C4-2B (cell line): ENCODE data around the gene GRIA1.

ENCODE experiments used
- H3K27ac ChIP-seq: fragments of 450-650 bp; 2 replicates; pipeline ENCODE4 v1.5.1; 2017
- ZFX ChIP-seq: fragments of 450-650 bp; IDR thresholded peaks from 2 replicates; pipeline ENCODE4 v1.6.1; 2017
- TF ChIP-seq, protein P1 (sequence below): fragments of 450-650 bp; conservative IDR thresholded peaks from 2 replicates; pipeline ENCODE4 v1.5.1; 2017; ENCODE audit warnings: mild to moderate bottlenecking

The GRIA1 gene

DNA sequence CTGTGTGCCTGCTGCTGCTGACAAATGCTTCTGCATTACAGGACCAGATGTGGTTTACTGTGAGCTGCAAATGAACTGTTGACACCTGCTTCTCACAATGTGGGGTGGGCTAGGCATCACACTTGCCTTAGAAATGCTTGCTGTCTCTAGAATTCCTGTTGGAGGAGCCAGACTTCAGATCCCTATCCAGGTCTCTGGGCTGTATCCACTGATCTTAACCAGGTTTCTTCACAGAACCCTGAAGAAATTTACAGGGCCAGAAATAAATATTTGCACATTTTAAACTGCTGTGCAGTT lies 292.8 kb downstream of the GRIA1 start:
- TF ChIP-seq, protein P1, sequence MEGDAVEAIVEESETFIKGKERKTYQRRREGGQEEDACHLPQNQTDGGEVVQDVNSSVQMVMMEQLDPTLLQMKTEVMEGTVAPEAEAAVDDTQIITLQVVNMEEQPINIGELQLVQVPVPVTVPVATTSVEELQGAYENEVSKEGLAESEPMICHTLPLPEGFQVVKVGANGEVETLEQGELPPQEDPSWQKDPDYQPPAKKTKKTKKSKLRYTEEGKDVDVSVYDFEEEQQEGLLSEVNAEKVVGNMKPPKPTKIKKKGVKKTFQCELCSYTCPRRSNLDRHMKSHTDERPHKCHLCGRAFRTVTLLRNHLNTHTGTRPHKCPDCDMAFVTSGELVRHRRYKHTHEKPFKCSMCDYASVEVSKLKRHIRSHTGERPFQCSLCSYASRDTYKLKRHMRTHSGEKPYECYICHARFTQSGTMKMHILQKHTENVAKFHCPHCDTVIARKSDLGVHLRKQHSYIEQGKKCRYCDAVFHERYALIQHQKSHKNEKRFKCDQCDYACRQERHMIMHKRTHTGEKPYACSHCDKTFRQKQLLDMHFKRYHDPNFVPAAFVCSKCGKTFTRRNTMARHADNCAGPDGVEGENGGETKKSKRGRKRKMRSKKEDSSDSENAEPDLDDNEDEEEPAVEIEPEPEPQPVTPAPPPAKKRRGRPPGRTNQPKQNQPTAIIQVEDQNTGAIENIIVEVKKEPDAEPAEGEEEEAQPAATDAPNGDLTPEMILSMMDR = no peak
- no peak for TF ChIP-seq ZFX
- no peak overlapping the region for H3K27ac ChIP-seq

DNA sequence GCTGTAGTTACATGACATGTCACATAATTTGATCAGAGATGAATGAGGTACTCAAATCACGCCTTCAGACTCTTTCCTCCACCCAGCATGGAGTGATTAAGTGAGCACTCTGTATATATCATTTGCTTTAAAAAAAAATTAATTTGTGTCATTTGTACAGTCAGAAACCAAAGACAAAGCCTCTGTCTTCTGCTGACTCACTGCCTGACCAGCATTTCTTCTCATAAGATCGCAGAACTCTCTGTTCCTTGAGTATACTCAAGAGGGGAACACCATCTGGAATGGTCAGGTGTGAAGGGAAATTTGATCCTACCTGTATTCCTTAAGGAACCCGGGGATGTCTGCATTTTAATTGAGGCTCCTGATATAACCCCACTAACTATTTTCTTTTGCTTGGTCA lies 293.8 kb downstream of the GRIA1 start:
- no peak for TF ChIP-seq ZFX
- TF ChIP-seq, protein P1 = no peak
- H3K27ac ChIP-seq = no peak overlapping the region

DNA sequence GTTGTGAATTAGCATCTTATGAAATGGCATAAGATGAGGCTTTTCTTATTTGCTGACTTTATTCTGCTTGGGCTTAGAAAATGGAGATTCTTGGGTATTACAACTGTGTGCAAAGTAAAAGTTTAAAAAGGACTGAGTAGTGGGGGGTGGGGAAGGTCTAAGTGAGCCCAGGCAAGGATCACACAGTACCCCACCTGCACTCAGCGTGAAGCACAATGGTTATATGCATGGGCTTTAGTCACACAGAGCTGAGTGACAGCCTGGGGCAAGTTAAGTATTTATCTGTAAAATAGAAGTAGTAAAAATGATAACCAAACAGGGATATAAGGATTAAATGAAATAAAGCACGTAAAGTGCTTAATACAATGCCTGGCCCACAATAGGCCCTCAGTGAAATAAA lies 300.9 kb downstream of the GRIA1 start:
- H3K27ac ChIP-seq = no peak overlapping the region

DNA sequence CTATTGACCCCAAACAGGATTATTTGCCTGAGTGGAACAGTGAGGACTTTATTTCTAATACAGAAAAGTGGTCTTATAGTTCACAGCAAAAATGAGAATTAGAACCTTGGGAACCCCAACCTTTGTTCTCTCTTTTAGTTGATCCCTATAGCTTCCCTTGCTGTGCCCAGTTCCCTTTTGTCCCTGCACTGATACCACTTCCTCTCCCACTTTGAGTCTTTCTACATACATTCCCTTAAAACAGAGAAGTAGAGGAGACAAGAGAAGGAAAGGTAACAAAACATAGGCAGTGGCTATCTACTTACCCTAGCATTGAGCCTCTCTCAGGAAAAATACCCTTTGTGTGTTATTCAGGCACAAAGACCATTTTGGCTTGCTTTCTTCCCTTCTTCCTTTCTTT lies 301.8 kb downstream of the GRIA1 start:
- TF ChIP-seq ZFX = no peak
- TF ChIP-seq, protein P1 = no peak
- no peak overlapping the region for H3K27ac ChIP-seq

More for the DNA sequence above, 300.9 kb downstream of the GRIA1 start:
- TF ChIP-seq, protein P1 = no peak
- no peak for TF ChIP-seq ZFX

DNA sequence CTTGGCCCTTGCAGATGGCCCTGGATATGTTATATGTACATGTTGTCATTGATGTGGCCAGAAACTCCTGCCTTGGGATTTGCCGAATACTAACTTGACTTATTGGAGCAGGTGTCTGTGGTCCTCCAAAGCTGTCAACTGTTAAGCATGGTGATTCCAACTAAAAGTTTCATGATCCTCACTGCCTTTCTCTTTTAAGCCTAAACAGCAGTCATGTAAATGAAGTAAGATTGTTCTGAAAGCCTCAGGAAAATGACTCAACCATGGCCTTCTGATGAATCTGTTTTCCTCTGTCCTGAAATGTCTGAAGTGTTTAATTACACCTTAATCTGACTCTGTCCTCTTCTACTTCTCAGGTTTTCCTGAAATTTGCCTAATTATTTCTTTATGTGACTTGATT lies 303.2 kb downstream of the GRIA1 start:
- no peak overlapping the region for H3K27ac ChIP-seq
- TF ChIP-seq ZFX = no peak
- TF ChIP-seq, protein P1 = no peak

DNA sequence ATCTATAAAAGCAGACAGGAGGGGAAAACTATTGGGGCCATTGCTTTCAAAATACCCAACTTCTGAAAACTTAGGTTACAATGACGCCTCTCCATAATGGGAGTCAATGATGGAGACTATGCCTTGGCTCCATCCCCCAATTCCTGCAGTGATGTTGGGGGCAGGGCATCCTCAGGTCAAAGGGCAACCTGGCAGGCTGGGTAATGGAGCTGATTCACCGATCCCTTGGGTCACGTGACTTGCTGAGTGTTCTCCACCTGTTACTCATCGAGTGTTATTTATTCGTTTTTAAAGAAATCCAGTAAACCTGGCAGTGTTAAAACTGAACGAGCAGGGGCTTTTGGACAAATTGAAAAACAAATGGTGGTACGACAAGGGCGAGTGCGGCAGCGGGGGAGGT lies 303.9 kb downstream of the GRIA1 start:
- H3K27ac ChIP-seq = no peak overlapping the region
- TF ChIP-seq, protein P1 = no peak
- no peak for TF ChIP-seq ZFX

DNA sequence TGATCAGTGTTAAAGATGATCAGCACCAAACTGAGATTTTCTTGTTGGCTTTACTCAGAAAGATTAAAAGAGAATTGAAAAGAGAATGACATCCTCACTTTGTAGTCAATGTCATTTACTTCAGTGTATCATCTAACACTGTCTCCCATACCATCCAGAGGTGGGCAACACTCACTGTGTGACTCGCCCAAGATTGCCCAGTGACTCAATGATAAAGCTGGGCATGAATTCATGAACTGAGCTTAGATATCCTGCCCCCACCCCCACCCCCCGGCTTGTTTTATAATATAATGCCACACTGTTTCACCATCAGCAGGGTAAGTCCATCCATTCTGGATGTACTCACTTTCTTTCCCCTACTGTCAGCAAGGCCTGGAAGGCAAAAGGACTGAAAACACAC lies 306.1 kb downstream of the GRIA1 start:
- TF ChIP-seq ZFX = no peak
- TF ChIP-seq, protein P1 = no peak
- no peak overlapping the region for H3K27ac ChIP-seq
